Non-pigmented ciliary epithelial cell (primary cell): ENCODE measurements around the gene SORCS3.

Experiments used
- DNase-seq: peaks from one replicate; pipeline ENCODE4 v3.0.0-alpha.2; 2010; ENCODE audit warnings: low read depth

The SORCS3 gene

GRCh38 chr10:104850023-104850422 lies 208.9 kb downstream of the SORCS3 start:
- DNase-seq = no peak

GRCh38 chr10:104867966-104868598 lies 227.0 kb downstream of the SORCS3 start:
- no peak for DNase-seq

GRCh38 chr10:104872691-104873090 lies 231.6 kb downstream of the SORCS3 start:
- no peak for DNase-seq

- DNase-seq = no peak
These were observed 232.1 kb downstream of the SORCS3 start for GRCh38 chr10:104873161-104873560.

GRCh38 chr10:104875561-104875960 lies 234.5 kb downstream of the SORCS3 start:
- no peak for DNase-seq

GRCh38 chr10:104880624-104881398 lies 239.7 kb downstream of the SORCS3 start:
- DNase-seq = no peak

- DNase-seq = no peak
These were observed 240.7 kb downstream of the SORCS3 start for GRCh38 chr10:104881740-104882139.

- no peak for DNase-seq
These were observed 252.0 kb downstream of the SORCS3 start for GRCh38 chr10:104892879-104893617.

- no peak for DNase-seq
These were observed 252.6 kb downstream of the SORCS3 start for GRCh38 chr10:104893701-104894100.

- DNase-seq = no peak
These were observed 253.6 kb downstream of the SORCS3 start for GRCh38 chr10:104894681-104895080.

- no peak for DNase-seq
These were observed 254.5 kb downstream of the SORCS3 start for GRCh38 chr10:104895541-104895940.

- DNase-seq = no peak
These were observed 254.9 kb downstream of the SORCS3 start for GRCh38 chr10:104895981-104896380.

GRCh38 chr10:104897696-104898095 lies 256.6 kb downstream of the SORCS3 start:
- DNase-seq = no peak

GRCh38 chr10:104899779-104900178 lies 258.7 kb downstream of the SORCS3 start:
- DNase-seq = no peak

GRCh38 chr10:104903433-104903832 lies 262.3 kb downstream of the SORCS3 start:
- no peak for DNase-seq

GRCh38 chr10:104904753-104905323 lies 263.7 kb downstream of the SORCS3 start:
- no peak for DNase-seq

GRCh38 chr10:104906112-104906511 lies 265.0 kb downstream of the SORCS3 start:
- no peak for DNase-seq

GRCh38 chr10:104907521-104907920 lies 266.4 kb downstream of the SORCS3 start:
- no peak for DNase-seq

- no peak for DNase-seq
These were observed 267.5 kb downstream of the SORCS3 start for GRCh38 chr10:104908581-104908980.

GRCh38 chr10:104910712-104911111 lies 269.6 kb downstream of the SORCS3 start:
- DNase-seq = no peak

GRCh38 chr10:104913390-104913789 lies 272.3 kb downstream of the SORCS3 start:
- DNase-seq = no peak

GRCh38 chr10:104920476-104920875 lies 279.4 kb downstream of the SORCS3 start:
- no peak for DNase-seq

GRCh38 chr10:104921763-104922162 lies 280.7 kb downstream of the SORCS3 start:
- DNase-seq = no peak
